H1 (cell line): ENCODE measurements around the gene RAB24. TPM values are rescaled to one million over a fixed set of nuclear protein-coding genes. Genes with fewer than 3 reads are reported as not detected.

Experiments
- polyA plus RNA-seq, 7 experiments: library from polyadenylated mRNA; depleted of rRNA in 3 of 7; stranded (reverse) in 5 of 7; unstranded in 2 of 7; fragments of >200 nt in 5 of 7; fragments of 200-250 nt in 2 of 7; gene quantifications; 1 replicate in 5 of 7; 2 replicates in 1 of 7; 4 replicates in 1 of 7; pipeline versions ENCODE4 v1.2.1 to v1.2.3, GENCODE V29; 2011 to 2013; ENCODE audit warnings: missing spikeins in 2 of 7, mixed read lengths in 2 of 7
- total RNA-seq: library from RNA; stranded (reverse); fragmentation: NEBNext Ultra II Directional; extraction: Animal tissue kit (Norgen Biotek cat#: 25700); gene quantifications from 2 replicates; pipeline ENCODE4 v1.2.1, GENCODE V29; 2021
- TF ChIP-seq, protein P1 (sequence below): fragments of 300-600 bp; sonication (generic); IDR thresholded peaks from 2 replicates; pipeline ENCODE4 v1.7.1; 2012; ENCODE audit warnings: low read length, moderate library complexity, mild to moderate bottlenecking, inconsistent platforms; ENCODE audit not compliant: insufficient replicate concordance

Gene RAB24
- total and polyA plus RNA-seq, 2 of the 8 experiments (the other 6 are each of a cell fraction or from before 2014, with no cell fraction given), result 18.8 to 33.8 TPM

DNA sequence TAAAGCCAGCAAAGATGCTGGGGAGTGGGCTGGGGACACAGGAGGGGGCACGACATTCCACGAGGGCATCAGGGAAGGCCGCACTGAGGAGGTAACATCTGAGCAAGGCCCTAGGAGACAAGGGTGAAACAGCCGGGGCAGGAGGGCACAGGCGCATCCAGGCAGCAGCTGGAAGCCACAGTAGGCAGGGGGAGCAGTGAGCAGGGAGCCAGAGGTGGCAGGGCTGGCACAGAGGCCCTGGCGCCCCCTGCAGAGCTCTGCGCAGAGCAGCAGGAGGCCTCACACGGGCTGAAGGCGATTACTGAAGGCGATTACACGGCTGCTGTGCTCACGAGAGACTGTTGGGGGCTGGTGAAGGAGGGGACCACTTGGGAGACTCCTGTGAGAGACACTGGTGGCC is 32.6 kb upstream of the RAB24 start (continued):
- TF ChIP-seq, protein P1, sequence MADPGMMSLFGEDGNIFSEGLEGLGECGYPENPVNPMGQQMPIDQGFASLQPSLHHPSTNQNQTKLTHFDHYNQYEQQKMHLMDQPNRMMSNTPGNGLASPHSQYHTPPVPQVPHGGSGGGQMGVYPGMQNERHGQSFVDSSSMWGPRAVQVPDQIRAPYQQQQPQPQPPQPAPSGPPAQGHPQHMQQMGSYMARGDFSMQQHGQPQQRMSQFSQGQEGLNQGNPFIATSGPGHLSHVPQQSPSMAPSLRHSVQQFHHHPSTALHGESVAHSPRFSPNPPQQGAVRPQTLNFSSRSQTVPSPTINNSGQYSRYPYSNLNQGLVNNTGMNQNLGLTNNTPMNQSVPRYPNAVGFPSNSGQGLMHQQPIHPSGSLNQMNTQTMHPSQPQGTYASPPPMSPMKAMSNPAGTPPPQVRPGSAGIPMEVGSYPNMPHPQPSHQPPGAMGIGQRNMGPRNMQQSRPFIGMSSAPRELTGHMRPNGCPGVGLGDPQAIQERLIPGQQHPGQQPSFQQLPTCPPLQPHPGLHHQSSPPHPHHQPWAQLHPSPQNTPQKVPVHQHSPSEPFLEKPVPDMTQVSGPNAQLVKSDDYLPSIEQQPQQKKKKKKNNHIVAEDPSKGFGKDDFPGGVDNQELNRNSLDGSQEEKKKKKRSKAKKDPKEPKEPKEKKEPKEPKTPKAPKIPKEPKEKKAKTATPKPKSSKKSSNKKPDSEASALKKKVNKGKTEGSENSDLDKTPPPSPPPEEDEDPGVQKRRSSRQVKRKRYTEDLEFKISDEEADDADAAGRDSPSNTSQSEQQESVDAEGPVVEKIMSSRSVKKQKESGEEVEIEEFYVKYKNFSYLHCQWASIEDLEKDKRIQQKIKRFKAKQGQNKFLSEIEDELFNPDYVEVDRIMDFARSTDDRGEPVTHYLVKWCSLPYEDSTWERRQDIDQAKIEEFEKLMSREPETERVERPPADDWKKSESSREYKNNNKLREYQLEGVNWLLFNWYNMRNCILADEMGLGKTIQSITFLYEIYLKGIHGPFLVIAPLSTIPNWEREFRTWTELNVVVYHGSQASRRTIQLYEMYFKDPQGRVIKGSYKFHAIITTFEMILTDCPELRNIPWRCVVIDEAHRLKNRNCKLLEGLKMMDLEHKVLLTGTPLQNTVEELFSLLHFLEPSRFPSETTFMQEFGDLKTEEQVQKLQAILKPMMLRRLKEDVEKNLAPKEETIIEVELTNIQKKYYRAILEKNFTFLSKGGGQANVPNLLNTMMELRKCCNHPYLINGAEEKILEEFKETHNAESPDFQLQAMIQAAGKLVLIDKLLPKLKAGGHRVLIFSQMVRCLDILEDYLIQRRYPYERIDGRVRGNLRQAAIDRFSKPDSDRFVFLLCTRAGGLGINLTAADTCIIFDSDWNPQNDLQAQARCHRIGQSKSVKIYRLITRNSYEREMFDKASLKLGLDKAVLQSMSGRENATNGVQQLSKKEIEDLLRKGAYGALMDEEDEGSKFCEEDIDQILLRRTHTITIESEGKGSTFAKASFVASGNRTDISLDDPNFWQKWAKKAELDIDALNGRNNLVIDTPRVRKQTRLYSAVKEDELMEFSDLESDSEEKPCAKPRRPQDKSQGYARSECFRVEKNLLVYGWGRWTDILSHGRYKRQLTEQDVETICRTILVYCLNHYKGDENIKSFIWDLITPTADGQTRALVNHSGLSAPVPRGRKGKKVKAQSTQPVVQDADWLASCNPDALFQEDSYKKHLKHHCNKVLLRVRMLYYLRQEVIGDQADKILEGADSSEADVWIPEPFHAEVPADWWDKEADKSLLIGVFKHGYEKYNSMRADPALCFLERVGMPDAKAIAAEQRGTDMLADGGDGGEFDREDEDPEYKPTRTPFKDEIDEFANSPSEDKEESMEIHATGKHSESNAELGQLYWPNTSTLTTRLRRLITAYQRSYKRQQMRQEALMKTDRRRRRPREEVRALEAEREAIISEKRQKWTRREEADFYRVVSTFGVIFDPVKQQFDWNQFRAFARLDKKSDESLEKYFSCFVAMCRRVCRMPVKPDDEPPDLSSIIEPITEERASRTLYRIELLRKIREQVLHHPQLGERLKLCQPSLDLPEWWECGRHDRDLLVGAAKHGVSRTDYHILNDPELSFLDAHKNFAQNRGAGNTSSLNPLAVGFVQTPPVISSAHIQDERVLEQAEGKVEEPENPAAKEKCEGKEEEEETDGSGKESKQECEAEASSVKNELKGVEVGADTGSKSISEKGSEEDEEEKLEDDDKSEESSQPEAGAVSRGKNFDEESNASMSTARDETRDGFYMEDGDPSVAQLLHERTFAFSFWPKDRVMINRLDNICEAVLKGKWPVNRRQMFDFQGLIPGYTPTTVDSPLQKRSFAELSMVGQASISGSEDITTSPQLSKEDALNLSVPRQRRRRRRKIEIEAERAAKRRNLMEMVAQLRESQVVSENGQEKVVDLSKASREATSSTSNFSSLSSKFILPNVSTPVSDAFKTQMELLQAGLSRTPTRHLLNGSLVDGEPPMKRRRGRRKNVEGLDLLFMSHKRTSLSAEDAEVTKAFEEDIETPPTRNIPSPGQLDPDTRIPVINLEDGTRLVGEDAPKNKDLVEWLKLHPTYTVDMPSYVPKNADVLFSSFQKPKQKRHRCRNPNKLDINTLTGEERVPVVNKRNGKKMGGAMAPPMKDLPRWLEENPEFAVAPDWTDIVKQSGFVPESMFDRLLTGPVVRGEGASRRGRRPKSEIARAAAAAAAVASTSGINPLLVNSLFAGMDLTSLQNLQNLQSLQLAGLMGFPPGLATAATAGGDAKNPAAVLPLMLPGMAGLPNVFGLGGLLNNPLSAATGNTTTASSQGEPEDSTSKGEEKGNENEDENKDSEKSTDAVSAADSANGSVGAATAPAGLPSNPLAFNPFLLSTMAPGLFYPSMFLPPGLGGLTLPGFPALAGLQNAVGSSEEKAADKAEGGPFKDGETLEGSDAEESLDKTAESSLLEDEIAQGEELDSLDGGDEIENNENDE, result no peak
